Pancreas (tissue), 10 donors: Measurements from ENCODE around the gene ZBED4. TPM values are rescaled to one million over a fixed set of nuclear protein-coding genes. Genes with fewer than 3 reads are reported as not detected.

Experiments
- ATAC-seq, 4 donors: fragments of 200-7000 bp; cut with Tn5 transposase; one replicate each; pipeline versions ENCODE4 v1.8.0 to v1.9.1; 2020; ENCODE audit warnings: mild to moderate bottlenecking in 4 of 4, moderate library complexity in 4 of 4
- DNase-seq, 6 donors: peaks; one replicate each; pipeline ENCODE4 v3.0.0-alpha.2; 2020
- FAIRE-seq: peaks from 2 replicates; lab custom pipeline; 2012; peaks lifted over from hg19 to GRCh38; lab: Jason Lieb, UNC
- H3K27ac ChIP-seq, 4 donors: fragments of 200-600 bp; sonication (generic); 1 replicate in 3 of 4; 2 replicates in 1 of 4; pipeline versions ENCODE4 v1.5.0 to v1.8.0; 2020
- H3K27me3 ChIP-seq, 4 donors: fragments of 200-600 bp; one replicate each; pipeline ENCODE4 v1.8.0; 2021
- H3K36me3 ChIP-seq, 3 donors: fragments of 200-600 bp; sonication (generic) in 1 of 3; one replicate each; pipeline versions ENCODE4 v1.5.0 to v1.8.0; 2020 to 2021
- H3K4me1 ChIP-seq, 3 donors: fragments of 200-600 bp; one replicate each; pipeline ENCODE4 v1.8.0; 2021
- H3K4me3 ChIP-seq, 4 donors: fragments of 200-600 bp; sonication (generic) in 2 of 4; one replicate each; pipeline versions ENCODE4 v1.5.0 to v1.8.0; 2020 to 2021
- H3K9me3 ChIP-seq, 4 donors: fragments of 200-600 bp; one replicate each; pipeline ENCODE4 v1.8.0; 2021
- WGBS, 2 donors: extraction: QIAGEN DNeasy Blood & Tissue Kit; methylation state at CpG; one replicate each; pipeline ENCODE4 v1.1.7; 2013; 5-methylcytosine and 5-hydroxymethylcytosine counted together
- intact Hi-C, 3 donors: fragments of 100-400 bp; cut with DNase I; formaldehyde crosslinking; loops; one replicate each; pipeline versions ENCODE4 v1.11.1 to v1.14.2; 2022
- polyA plus RNA-seq, 2 donors: library from polyadenylated mRNA; stranded (reverse); fragments of 200-250 nt; gene quantifications; one replicate each; pipeline ENCODE4 v1.2.3, GENCODE V29; 2013
- total RNA-seq, 6 donors: library from RNA; stranded (reverse); fragmentation: NEBNext Ultra II Directional in 4 of 6; extraction: Animal tissue kit (Norgen Biotek cat#: 25700) in 4 of 6; gene quantifications; one replicate each; pipeline versions ENCODE4 v1.2.1 to v1.2.4, GENCODE V29; 2021 to 2023
- TF ChIP-seq, protein P1 (sequence below), 4 donors: fragments of 200-600 bp; sonication (generic) in 3 of 4; IDR thresholded peaks; one replicate each; pipeline versions ENCODE4 v1.5.0 to v1.8.0; 2021; ENCODE audit warnings: antibody characterized with exemption in 4 of 4
- donor health status: healthy with polysubstance abuse.
- donor health status: DM: no; HTN: no; CAD: no; lungs with moderate emphysema.
- donor health status: DM: no; HTN: no; CAD: no.
- donor health status: control.
- donor health status: control.
- donor health status: Bipolar disorder and iron deficiency.
- donor health status: DM: yes; HTN: yes; CAD: no.
- donor health status: DM: no; HTN: no; CAD: no.
- donor health status: DM: no; HTN: no; CAD: no.
- donor health status: DM: yes; HTN: yes; CAD: no.

Gene ZBED4
- total and polyA plus RNA-seq, 8 donors, result 2.4 to 7.2 (median 4.5) TPM

DNA sequence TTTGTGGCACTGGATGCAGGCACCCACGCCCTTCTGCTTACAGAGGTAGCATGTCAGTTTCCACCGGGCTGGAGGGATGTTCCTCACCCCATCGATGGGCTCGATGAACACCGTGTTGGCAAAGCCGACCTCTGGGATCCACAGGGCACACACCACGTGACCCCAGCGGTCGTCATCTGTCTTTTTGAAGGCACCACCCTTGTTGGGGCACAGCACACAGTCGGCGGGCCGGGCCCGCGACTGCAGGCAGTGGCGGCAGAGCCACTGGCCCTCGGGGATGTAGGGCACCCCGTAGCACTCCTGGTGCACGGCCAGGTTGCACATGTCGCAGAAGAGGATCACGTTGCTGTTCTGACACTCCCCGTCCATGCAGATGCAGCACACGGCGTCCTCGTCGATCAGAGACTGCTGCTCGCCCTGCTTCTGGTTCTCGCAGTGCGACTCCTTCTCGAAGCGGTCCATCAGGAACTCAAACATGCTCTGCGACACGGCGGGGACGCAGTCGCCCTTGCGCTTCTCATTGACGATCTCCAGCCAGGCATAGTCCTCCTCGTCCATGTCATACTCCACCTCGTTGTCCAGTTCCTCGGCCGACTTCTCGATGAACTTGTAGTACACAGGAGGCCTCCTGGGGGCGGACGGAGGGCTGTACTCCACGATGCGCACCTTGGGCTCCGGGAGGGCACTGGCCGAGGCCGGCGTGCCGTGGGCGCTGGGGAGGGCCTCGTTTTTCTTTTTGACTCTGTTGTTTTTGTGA lies 30.2 kb upstream of the ZBED4 start:
- ATAC-seq (no peak), DNase-seq (no peak), FAIRE-seq (no peak)
- Histone ChIP-seq H3K4me3 (no peak overlapping the region), H3K9me3 (no peaks in the 10 kb centered on the region), H3K4me1 (peaks cover 0 to 17% (median 15%) of the 10 kb centered on the region in 3 donors), H3K27ac (no peak overlapping the region), H3K36me3 (peaks cover 0 to 49% (median 35%) of the 10 kb centered on the region in 3 donors), H3K27me3 (no peaks in the 10 kb centered on the region)
- TF ChIP-seq, protein P1, sequence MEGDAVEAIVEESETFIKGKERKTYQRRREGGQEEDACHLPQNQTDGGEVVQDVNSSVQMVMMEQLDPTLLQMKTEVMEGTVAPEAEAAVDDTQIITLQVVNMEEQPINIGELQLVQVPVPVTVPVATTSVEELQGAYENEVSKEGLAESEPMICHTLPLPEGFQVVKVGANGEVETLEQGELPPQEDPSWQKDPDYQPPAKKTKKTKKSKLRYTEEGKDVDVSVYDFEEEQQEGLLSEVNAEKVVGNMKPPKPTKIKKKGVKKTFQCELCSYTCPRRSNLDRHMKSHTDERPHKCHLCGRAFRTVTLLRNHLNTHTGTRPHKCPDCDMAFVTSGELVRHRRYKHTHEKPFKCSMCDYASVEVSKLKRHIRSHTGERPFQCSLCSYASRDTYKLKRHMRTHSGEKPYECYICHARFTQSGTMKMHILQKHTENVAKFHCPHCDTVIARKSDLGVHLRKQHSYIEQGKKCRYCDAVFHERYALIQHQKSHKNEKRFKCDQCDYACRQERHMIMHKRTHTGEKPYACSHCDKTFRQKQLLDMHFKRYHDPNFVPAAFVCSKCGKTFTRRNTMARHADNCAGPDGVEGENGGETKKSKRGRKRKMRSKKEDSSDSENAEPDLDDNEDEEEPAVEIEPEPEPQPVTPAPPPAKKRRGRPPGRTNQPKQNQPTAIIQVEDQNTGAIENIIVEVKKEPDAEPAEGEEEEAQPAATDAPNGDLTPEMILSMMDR (IDR thresholded peaks at IDR 0.05), result no peak
- intact Hi-C loops, result no loop called here
- 93 to 95% methylated on average over 53 of the region's 53 CpGs for WGBS, 2 donors

DNA sequence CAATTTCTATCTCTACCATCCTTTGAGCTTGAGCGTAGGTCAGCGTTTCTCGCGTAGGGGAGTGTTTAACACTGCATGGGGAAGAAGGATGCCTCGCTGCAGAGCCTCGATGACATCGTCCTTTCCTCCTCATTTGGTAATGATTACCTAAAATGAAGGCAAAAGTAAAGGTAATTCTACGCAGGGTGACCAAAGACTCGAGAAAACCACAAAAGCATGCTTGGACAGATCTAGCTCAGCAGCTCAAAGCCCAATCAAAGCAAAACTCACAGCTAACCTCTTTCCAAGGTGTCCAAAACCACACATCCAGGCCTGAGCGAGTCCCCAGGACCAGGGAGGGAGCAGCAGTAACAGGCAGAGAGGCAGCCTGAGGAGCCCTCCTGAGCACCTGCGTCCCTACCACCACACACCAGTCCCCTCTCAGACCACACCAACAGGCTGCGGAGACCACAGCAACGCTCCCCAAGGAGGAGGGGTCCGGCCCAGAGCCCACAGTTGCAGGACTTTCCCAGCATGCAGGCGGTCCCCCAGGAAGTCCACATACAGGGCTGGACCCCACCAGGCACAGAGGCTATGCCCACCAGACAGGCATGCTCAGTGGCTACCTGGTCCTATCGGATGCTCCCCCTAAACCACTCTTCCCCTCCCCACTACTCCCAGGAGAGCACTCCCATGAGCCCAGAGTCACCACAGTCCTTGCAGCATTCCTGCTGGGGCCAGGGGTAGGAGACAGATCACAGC lies 29.3 kb upstream of the ZBED4 start:
- WGBS, 2 donors, result 79 to 81% methylated on average over 16 of the region's 16 CpGs
- DNase-seq (no peak), ATAC-seq (no peak), FAIRE-seq (no peak)
- Histone ChIP-seq H3K27me3 (no peaks in the 10 kb centered on the region), H3K36me3 (peaks cover 0 to 40% (median 27%) of the 10 kb centered on the region in 3 donors), H3K4me1 (peaks cover 0 to 17% (median 15%) of the 10 kb centered on the region in 3 donors), H3K27ac (no peak overlapping the region), H3K4me3 (no peak overlapping the region), H3K9me3 (no peaks in the 10 kb centered on the region)
- intact Hi-C loops, result no loop called here
- TF ChIP-seq, protein P1 (IDR thresholded peaks at IDR 0.05), result no peak

DNA sequence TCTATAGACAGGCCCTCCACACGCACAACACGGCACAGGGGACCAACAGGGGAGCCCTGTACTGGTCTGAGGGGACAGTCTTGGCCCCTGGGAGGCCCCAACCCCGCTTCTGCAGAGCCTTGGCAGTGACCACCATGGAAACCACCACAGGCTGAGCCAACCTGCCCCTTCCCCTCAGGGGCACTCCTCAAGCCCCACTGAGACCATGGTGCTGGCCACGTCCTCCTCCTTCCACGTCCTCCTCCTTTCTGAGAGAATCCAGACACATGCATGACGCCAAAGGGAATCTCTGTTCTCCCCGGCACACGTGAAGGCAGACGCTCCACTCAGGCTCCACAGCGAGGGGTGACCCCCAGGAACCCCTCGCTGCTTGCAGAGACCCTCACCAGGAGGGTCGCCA lies 28.7 kb upstream of the ZBED4 start:
- TF ChIP-seq, protein P1 (IDR thresholded peaks at IDR 0.05), result no peak
- Histone ChIP-seq H3K27ac (no peak overlapping the region), H3K4me3 (no peak overlapping the region), H3K9me3 (no peaks in the 10 kb centered on the region), H3K27me3 (no peaks in the 10 kb centered on the region), H3K4me1 (peaks cover 0 to 17% (median 15%) of the 10 kb centered on the region in 3 donors), H3K36me3 (peaks cover 0 to 35% (median 27%) of the 10 kb centered on the region in 3 donors)
- 89 to 95% methylated on average over 12 of the region's 12 CpGs for WGBS, 2 donors
- DNase-seq, result no peak
- FAIRE-seq, result no peak
- ATAC-seq, result no peak
- intact Hi-C loops, result no loop called here

DNA sequence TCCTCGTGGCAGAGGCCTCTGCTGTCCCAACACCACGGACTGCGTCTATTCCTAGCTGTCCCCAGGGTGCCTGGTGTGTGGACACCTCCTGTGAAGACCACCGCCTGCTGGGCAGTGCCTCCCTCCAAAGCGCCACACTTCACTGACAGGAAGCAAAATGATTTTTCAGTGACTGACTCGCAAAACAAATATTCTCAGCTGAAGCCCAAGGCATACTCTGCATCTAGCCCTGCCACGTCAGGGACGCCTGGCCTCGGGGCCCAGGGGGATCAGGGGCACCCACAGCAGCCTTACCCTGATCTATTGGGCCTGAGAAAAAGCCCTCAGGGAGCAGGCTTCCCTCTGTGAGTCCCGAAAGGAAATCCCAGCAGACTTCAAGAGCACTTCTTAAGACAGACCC lies 28.2 kb upstream of the ZBED4 start:
- Histone ChIP-seq H3K27ac (no peak overlapping the region), H3K4me1 (peaks cover 0 to 17% (median 15%) of the 10 kb centered on the region in 3 donors), H3K27me3 (no peaks in the 10 kb centered on the region), H3K9me3 (no peaks in the 10 kb centered on the region), H3K4me3 (peak overlapping the region in 2 of 4 donors; percentile 82 to 88), H3K36me3 (peaks cover 0 to 30% (median 23%) of the 10 kb centered on the region in 3 donors)
- FAIRE-seq, result no peak
- ATAC-seq, result peak in 1 of 4 donors; percentile 5
- no peak for DNase-seq
- intact Hi-C loops, result no loop called here
- TF ChIP-seq, protein P1 (IDR thresholded peaks at IDR 0.05), result no peak
- WGBS, 2 donors, result 50 to 55% methylated on average over 10 of the region's 10 CpGs
